Astrocyte (in vitro differentiated cells and primary cell): ENCODE measurements around the gene SCLT1.

ENCODE experiments used
- CTCF ChIP-seq: IDR thresholded peaks from 2 replicates; pipeline ENCODE4 v1.5.1; 2011; ENCODE audit warnings: low read depth, mild to moderate bottlenecking, inconsistent platforms, low read length, moderate library complexity; ENCODE audit not compliant: insufficient read depth
- EZH2 ChIP-seq: IDR thresholded peaks from 2 replicates; pipeline ENCODE4 v1.6.1; 2012; ENCODE audit warnings: mild to moderate bottlenecking, low read length, inconsistent platforms; ENCODE audit not compliant: insufficient read depth

DNA sequence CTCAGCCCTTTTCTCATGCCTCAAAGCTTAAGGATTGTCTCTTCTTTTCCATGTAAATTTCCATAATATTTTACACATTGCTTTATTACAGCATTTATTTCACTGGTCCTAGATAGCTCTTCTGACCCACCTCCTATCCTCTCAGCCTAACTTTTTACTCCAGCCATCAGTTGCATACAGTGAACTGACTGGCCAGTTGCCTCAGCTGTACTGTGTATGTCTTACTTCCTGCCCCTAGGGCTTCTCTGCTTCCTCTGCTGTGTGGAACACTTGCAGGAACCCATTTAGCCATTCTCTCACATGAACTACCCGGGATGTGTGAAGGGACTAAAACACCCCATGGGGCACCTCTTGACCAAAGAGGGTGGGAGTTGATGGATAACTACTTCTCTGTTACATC lies 20.6 kb upstream of the SCLT1 start:
- TF ChIP-seq CTCF (no peak), EZH2 (no peak)
